NCI-H1694 (cell line): Measurements from ENCODE around the gene FAM76A.
"Not testable (repeated sequence)": the region's sequence is repeated elsewhere in the genome, so short reads cannot be mapped to it uniquely, and the experiment has no call there.

Experiments
- DNase-seq: peaks from one replicate; lab custom pipeline; 2025; lab: John Stamatoyannopoulos, UW

Gene FAM76A

DNA sequence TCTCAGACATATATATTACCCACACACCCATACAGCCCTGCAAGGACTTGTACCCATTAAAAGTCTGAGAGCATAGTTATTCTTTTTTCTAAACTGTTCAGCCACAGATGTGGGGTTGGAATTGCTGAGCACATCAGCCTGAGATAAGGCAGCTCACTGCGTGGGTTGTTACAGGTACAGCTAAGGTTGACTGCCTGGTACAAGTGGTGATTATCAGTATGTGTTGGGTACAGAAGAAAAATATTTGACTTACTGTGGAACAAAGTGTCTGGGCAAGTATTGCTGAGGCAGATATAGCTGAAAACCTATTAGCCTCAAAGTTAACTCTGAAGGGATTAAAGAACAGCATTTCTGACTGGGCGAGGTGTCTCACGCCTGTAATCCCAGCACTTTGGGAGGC lies 52.3 kb downstream of the FAM76A start:
- DNase-seq = no peak

DNA sequence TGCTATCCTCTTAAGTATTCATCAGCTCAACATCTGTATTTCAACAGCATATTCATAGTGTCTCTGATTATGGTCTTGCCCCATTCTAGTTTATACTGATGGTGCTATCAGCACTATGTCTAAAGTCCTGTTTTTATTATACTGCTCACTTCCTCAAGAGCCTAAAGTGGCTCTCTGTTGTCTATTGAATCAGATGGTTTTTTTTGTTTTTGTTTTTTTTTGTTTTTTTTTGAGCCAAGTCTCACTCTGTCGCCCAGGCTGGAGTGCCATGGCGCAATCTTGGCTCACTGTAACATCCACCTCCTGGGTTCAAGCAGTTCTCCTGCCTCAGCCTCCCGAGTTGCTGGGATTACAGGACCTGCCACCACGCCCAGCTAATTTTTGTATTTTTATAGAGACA lies 53.4 kb downstream of the FAM76A start:
- no peak for DNase-seq

DNA sequence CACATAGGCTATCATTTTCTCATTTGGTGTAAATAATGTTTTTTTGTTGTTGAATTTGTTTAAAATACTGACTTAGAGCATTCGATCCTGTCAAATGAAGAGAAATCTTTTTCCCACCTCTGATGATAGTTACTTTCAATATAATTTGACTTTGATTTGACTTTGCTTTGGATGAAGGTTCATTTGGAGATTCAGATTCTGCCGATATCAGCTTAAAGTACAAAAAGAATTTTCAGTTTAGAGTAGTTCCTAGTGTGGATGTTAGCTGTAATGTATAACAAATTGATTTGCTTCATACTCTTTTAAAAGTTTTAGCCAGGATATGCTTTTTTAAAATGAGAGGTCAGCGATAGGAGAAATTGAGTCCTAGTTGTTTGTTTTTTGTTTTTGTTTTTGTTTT lies 57.2 kb downstream of the FAM76A start:
- no peak for DNase-seq

DNA sequence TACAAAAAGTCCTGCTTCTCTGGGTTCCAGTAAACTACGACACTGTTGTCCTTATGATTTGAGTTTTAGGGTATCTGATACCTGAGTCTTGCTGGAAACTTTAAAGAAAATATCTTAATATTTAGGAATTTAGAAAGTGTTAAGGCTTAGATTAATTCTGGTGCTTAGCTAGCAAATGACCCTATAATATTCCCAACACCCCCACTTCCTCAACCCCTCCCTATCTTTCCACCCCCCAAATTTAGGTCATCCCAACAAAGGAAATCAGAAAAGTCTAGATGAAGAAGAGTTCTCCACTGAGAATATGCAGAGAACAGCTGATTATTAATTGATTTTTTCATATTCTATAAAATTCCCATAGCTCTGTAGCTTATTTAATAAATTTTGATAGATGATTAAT lies 58.9 kb downstream of the FAM76A start:
- no peak for DNase-seq

DNA sequence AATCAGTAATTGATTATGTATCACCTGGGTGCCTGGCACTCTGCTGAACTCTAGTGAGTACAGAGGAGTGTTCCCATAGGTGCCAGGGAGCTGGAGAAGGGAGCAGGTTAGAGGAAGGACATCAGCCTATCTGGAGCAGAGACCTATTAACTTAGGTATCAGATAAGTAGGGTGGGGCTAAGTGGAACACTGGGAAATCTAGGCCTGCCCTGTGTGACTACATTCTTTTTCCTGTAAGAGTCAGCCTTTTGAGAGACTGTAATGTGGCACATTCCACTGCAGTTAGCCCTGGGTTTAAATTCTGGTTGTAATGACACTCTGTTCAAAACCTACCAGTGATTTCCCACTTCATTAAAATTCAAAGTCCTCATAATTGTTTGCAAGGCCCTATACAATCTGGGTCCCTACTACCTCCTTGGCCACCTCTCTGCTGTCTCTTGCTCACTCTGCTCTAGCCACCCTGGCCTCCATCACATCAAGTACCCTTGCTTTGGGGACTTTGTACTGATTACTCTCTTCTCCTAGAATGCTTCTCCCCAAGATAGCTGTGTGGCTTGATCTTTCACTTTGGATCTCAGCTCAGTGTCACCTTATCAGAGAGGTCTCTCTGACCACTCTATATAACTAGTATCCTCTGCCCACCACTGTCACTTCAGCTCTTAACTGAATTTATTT lies 60.2 kb downstream of the FAM76A start:
- DNase-seq = no peak

DNA sequence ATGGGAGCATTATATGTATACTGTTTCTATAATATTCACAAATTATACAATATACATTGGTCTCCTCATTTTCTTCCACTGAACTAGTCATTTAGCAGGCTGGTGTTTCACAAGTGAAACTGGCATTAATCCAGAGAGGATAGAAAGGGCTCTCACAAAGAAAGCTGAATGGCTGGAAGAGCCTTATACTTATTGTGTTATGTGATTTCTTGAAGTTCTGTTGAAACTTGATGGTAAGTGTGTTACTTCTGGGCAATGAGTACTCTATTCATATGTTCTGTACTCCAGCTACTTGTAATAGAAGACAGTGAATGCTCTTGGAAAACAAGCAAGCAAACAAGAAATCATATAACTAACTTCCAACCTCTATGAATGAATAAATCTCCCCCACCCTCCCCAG lies 62.1 kb downstream of the FAM76A start:
- DNase-seq = no peak

DNA sequence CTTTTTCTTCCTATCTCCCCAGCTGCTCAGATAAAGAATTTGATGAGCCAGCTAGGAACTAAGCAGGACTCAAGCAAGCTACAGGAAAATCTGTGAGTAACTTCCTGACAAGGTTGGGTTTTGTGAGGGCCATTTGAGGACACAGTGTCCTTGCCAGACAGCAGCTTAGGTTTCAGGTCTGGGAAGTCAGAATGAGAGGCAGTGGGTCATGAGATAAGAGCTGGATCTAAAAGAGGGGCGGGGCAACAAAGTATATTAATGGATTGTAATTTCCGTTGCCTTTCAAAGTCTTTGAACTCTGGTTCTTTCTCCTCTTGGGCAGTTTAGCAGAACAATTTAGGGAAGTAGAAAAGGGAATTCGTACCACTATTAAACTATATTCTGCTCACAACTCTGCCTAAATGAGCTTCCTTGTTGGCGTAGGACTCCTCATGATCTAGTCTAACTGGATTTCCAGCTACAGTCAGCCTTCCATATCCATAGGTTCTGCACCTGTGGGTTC lies 63.8 kb downstream of the FAM76A start:
- no peak for DNase-seq

DNA sequence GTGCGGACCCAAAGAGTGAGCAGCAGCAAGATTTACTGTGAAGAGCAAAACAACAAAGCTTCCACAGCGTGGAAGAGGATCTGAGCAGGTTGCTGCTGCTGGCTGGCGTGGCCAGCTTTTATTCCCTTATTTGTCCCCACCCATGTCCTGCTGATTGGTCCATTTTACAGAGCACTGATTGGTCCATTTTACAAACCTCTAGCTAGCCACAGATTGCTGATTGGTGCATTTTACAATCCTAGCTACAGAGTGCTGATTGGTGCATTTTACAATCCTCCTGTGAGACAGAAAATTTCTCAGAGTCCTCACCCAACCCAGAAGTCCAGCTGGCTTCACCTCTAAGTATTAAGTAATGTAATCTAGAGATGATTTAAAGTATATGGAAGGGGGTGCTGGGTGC lies 64.5 kb downstream of the FAM76A start:
- not testable (repeated sequence) for DNase-seq

DNA sequence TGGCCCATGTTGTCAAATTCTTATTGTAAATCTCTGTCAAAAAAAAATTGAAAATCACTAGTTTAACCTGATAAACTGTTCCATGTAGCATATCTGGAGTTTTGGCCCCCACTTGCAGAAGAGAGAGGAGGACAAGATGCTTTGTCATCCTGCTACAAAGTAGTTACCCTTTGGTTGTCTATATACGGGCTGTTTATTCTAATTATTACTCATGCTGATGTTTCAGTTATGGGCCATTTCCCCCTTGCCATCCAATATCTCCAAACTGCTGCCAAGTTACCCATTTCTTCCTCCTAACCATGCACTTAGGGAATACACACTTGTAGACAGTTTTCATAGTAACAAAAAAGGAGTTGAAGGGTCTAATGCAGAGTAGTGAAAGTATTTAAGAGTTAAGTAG lies 69.8 kb downstream of the FAM76A start:
- no peak for DNase-seq

DNA sequence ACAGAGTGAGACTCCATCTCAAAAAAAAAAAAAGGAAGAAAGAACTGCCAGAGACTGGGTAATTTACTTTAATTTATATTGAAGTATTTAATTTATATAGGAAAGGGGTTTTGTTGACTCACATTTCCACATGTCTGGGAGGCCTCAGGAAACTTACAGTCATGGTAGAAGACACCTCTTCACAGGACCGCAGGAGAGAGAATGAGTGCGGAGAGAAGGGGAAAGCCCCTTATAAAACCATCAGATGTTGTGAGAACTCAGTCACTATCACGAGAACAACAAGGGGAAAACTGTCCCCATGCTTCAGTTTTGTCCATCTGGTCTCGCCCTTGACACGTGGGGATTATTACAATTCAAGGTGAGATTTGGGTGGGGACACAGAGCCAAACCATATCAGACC lies 79.0 kb downstream of the FAM76A start:
- DNase-seq = no peak

DNA sequence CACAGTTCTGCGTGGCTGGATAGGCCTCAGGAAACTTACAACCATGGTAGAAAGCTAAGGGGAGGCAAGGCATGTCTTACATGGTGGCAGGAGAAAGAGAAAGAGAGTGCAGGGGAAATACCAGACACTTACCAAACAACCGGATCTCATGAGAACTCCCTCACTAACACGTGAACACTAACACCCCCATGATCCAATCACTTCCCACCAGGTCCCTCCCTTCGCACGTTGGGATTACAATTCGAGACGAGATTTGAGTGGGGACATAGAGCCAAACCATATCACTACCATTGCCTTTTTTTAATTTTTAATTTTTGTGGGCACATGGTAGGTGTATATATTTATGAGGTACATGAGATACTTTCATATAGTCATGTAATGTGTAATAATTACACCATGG lies 81.0 kb downstream of the FAM76A start:
- no peak for DNase-seq

DNA sequence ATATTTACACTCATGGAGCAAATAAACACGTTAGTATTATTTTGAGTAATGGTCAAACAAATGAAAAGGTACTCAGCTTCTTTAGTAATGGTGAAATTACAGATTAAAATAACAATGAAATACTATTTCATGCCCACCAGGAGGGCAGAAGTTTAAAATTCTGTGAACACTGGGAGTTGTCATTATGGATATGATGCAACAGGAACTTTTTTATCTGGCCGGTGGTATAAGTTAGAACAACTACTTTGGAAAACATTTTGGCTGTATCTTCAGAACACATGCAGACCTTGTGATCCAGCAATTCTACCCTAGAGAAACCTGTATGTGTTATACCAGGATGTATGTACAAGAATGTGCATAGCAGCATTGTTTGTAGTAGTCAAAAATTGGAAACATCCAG lies 81.6 kb downstream of the FAM76A start:
- no peak for DNase-seq

DNA sequence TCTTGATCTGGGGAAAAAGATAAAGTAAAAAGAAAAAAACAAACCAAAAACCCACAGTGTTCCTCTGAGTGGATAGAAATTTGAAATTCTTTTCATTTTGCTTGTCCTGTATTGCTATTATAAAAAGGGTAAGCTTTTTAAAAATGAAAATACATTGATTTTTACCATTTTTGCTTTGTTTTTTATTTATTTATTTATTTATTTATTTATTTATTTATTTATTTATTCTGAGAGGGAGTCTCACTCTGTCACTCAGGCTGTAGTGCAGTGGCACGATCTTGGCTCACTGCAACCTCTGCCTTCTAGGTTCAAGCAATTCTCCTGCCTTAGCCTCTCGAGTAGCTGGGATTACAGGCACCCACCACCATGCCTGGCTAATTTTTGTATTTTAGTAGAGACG lies 82.4 kb downstream of the FAM76A start:
- not testable (repeated sequence) for DNase-seq

DNA sequence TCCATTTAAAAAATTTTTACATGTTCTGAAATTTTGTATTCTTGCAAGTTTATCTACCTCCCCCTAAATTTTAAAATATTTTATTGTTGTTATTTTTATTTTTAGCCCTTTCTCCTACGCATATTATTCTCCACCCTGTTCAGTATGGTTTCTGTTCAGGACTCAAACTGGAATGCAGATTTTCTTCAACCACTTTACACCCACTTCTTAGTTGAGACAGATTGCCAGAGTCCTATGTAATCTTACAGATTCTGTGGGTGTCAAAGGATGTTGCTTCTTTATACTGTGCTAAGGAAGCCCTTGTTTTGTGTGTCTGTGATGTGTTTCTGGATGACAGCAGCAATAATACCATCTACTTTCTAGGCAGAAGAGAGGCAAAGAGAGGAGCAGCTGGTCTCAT lies 84.1 kb downstream of the FAM76A start:
- DNase-seq = no peak

DNA sequence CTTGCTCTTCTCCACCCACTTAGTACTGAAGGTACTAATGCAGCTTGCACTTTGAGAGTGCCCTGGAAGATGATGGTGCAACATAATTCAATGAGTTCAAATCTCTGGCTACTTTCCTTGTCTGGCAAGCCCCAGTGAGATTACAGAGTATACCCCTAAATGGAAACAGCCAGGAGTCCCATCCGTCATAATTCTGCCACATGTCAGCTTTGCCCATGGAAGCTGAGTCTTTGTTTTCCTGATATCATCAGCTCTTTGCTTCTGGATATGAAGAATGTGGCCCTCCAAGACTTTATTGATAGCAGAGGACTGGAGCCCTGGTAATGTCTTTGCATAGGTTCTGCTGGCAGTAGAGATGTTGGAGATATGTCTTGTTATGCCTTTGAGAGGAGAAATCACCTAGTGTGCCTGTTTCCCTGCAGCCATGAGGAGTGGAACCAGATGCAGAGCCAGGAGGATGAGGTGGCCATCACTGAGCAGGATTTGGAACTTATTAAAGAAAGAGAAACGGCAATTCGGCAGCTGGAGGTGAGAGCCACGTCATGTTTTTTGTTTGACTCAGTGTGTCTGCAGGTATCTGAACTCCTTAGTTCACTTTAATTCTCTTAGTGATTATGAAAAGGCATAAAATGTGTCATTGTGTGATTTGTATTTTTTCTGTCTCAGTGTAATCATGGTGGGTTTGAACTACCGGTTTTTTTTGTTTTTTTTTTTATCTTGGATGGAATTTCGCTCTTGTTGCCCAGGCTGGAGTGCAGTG lies 86.2 kb downstream of the FAM76A start:
- DNase-seq = no peak
